NCI-H524 treated with DMSO at 0.1 percent for 48 hours (cell line): ENCODE results near the gene LMBR1L.
"Not testable (repeated sequence)": the region's sequence is repeated elsewhere in the genome, so short reads cannot be mapped to it uniquely, and the experiment has no call there.

Experiments used
- DNase-seq: peaks from one replicate; lab custom pipeline; 2025; lab: John Stamatoyannopoulos, UW

LMBR1L gene, protein sequence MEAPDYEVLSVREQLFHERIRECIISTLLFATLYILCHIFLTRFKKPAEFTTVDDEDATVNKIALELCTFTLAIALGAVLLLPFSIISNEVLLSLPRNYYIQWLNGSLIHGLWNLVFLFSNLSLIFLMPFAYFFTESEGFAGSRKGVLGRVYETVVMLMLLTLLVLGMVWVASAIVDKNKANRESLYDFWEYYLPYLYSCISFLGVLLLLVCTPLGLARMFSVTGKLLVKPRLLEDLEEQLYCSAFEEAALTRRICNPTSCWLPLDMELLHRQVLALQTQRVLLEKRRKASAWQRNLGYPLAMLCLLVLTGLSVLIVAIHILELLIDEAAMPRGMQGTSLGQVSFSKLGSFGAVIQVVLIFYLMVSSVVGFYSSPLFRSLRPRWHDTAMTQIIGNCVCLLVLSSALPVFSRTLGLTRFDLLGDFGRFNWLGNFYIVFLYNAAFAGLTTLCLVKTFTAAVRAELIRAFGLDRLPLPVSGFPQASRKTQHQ

DNA sequence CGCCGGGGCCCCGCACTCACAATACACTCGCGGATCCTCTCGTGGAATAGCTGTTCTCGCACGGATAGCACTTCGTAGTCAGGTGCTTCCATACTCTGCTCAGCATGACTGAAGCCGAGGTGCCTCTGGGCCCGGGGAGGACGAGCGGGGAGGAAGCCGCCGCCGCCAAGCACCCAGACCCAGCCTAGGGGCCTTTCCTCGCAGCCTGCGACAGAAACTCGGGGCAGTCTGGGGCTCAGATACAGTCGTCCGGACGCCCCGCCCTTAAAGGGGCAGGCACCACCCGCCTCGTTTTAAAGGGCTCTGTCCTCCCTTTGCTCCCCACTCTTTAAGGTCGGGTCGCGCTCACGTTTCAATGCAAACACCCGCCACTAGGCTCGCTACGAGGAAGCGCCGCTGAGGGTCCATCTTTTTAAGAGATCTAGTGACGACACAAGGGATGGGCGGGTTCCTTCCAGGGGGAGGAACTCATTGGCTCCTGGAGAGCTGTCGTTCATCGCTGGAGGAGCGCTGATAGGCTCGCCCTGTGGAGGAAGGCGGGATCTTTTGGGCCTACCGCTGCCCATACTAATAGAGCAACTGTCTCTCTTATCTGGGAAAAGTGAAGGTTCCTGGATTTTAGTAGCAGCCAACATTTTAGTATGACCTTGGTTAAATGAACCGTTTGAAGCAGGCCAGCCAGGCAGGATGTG lies at the start of gene LMBR1L:
Gene LMBR1L, minus strand, starts transcription at position 384 of the 692 bp plus-strand sequence. Its CDS starts 292 bp downstream, at position 92.
- DNase-seq: peak; percentile 84

DNA sequence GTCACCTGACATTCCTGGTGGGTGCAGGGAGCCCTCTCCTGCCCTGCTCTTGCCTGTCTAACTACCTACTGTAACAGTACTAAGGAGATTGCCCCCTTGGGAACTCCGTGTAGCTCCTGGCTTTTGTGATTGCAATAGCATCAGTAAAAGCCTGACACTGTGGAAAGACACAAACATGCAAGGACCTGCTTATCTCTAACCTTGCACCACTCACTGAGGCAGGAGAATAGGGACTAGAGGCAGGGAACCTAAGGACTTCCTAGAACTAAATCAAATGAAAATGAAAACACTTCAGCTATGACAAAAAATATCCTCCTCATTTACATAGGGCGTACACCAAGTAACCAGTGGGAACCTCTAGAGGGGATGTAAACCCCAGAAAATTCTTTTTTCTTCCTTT lies 49.8 kb upstream of the LMBR1L start:
- no peak for DNase-seq

DNA sequence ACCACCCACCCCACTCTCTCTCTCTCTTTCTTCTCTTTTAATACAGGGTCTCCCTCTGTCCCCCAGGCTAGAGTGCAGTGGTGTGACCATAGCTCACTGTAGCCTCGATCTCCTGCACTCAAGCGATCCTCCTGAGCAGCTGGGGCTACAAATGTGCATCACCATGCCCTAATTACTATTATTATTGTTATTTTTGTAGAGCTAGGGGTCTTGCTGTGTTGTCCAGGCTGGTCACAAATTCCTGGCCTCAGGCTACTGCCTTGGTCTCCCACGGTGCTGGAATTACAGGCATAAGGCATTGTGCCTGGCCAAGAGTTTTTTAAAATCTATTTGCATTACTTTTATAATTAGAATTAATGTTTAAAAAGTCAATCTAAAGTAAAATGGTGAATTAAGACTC lies 43.6 kb upstream of the LMBR1L start:
- DNase-seq: no peak

GRCh38 chr12:49147384-49147783 lies 36.7 kb upstream of the LMBR1L start:
- no peak for DNase-seq

- no peak for DNase-seq
Measured at GRCh38 chr12:49146406-49146805, 35.8 kb upstream of the LMBR1L start.

- DNase-seq: no peak
Measured at GRCh38 chr12:49144384-49144783, 33.7 kb upstream of the LMBR1L start.

DNA sequence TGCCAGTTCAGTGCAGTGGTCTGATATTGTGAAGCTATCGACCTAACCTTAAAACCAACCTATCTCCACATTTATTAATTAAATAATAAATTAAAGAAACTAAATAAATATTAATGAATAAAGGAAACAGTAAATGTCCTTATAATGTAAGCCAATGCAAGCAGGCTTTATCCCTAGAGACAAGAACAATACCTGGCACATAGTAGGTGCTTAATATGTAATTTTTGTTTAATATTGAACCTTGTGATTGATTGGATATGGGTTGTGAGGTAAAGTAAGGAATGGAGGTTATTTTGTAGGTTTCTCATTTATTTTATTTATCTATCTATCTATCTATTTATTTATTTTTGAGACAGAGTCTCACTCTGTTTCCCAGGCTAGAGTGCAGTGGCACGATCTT lies 28.4 kb upstream of the LMBR1L start:
- DNase-seq: no peak

DNA sequence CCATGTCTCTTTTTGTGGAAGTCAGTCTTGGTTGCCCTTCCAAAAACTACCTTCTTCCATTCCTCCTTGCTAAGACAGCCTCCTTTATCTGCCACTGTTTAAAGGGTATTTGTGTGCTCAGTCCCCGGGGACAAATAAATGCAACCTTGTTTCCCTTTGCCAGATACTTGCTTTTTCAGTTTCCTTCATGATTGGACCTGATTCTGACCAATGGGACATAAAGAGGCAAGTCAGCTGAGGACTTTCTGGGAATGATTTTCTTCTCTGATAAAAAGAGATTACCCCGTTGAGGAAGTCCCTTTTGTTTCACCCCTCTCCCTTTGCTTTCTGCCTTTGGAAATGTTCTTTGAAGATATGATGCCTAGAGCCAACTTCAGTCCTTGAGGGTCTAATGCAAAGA lies 27.9 kb upstream of the LMBR1L start:
- no peak for DNase-seq

DNA sequence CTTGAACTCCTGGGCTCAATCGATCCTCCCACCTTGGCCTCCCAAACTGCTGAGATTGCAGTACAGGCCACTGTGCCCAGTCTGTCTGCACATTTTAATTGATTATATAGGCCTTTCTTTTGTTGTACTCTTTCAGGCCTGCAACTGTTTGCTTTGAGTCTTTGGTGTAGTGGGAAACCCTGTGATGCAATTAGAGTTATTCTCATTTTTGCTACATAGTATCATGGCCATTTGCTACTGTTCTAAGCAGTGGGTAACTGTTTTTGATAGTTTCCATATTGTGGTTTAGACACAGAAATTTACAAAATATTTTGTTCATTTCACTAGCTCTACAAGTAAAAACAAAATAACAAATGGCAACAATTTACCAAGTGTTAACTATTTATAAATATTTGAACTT lies 26.8 kb upstream of the LMBR1L start:
- no peak for DNase-seq

GRCh38 chr12:49136997-49137396 lies 26.4 kb upstream of the LMBR1L start:
- not testable (repeated sequence) for DNase-seq

- DNase-seq: no peak
Measured at GRCh38 chr12:49133590-49133989, 22.9 kb upstream of the LMBR1L start.

DNA sequence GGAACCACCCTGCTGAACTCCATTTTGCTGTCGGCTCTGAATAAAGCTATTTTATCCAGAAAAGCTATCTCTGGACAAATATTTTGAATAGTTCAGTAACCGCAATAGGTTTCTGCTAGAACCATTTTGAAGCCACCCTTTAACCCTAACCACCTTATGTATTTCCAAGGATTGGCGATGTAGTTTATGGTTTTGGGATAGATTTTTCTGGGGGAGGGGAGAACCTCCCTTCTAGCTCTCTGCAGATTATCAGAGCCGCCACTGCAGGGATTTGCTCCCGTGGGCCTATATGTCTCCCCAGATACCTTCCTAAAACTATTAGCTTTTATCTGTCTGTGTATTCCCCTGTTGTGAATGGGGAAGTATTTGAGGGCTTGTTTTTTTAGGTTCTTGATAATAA lies 22.4 kb upstream of the LMBR1L start:
- DNase-seq: no peak

GRCh38 chr12:49131894-49132461 lies 21.3 kb upstream of the LMBR1L start:
- peak; percentile 17 for DNase-seq

DNA sequence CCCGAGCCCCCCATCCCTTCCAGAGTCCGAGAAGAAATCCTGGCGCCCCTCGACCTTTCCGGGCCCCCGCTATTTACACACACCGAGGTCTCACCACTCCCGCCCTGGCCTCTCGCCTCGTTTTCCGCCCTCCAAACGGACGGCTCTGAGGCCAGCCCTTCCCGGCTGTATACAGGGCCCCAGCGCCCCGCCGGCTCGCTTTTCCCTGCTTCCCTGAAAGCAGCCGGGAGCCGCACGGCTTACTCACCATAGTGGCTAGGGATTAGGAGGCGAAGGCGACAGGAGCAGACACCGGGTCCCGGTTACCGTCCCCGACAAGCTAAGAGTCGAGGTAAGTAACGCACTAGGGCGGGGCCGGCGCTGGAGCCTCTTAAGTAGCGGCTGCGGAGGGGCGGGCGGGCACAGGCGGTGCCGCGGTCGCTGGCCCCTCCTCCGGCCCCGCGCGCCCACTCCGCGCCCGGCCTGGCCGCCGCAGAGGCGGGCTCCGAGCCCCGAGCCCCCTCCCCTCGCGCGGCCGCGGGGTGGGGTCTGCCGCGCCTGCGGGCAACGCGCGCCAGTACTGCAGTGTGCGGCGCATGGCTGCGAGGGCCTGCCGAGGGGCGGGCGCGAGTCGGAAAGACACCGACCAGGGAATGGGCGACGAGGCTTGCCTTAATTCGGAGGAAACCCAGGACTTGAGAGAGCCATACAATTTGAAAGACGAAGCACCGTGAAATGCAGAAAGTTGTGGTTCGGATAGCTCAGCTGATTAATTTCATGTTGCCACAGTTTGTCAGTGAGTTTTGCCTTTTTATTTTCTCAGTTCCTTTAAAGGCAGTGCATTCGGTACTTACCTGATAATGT lies 20.6 kb upstream of the LMBR1L start, which contains the start of gene TUBA1B:
Gene TUBA1B, minus strand, starts transcription at position 345 of the 843 bp plus-strand sequence. Its CDS starts 95 bp downstream, at position 250.
- no peak for DNase-seq

GRCh38 chr12:49130151-49131050 lies 19.8 kb upstream of the LMBR1L start:
- DNase-seq: peak; percentile 82

GRCh38 chr12:49129332-49130150 lies 18.9 kb upstream of the LMBR1L start:
- DNase-seq: no peak

GRCh38 chr12:49127971-49128370 lies 17.3 kb upstream of the LMBR1L start:
- DNase-seq: not testable (repeated sequence)

GRCh38 chr12:49126852-49127763 lies 16.5 kb upstream of the LMBR1L start:
- DNase-seq: no peak
